GM19240 (cell line): ENCODE measurements around the gene ATP6V0E1.
"Not testable (repeated sequence)": the region's sequence is repeated elsewhere in the genome, so short reads cannot be mapped to it uniquely, and the experiment has no call there.

Experiments
- DNase-seq: peaks from one replicate; pipeline ENCODE4 v3.0.0; 2011; ENCODE audit warnings: low spot score; ENCODE audit not compliant: insufficient read length

ATP6V0E1 gene

GRCh38 chr5:173035904-173036707 lies 52.5 kb downstream of the ATP6V0E1 start:
- peak; percentile 11 for DNase-seq

GRCh38 chr5:173039188-173039587 lies 55.6 kb downstream of the ATP6V0E1 start:
- no peak for DNase-seq

DNA sequence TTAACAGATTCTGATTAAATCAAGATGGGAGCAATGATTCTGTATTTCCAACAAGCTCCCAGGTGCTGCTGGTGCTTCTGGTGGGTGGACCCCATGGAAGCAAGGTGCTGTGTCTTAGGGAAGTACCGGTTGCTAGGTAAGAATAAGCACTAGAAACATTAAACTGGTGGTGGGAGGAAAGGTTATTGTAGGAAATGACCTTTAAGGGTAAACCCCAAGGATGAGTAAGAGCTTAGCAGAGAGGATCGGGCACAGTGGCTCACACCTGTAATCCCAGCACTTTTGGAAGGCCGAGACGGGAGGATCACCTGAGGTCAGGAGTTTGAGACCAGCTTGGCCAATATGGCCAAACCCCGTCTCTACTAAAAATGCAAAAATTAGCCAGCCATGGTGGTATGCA lies 56.4 kb downstream of the ATP6V0E1 start:
- DNase-seq = no peak

DNA sequence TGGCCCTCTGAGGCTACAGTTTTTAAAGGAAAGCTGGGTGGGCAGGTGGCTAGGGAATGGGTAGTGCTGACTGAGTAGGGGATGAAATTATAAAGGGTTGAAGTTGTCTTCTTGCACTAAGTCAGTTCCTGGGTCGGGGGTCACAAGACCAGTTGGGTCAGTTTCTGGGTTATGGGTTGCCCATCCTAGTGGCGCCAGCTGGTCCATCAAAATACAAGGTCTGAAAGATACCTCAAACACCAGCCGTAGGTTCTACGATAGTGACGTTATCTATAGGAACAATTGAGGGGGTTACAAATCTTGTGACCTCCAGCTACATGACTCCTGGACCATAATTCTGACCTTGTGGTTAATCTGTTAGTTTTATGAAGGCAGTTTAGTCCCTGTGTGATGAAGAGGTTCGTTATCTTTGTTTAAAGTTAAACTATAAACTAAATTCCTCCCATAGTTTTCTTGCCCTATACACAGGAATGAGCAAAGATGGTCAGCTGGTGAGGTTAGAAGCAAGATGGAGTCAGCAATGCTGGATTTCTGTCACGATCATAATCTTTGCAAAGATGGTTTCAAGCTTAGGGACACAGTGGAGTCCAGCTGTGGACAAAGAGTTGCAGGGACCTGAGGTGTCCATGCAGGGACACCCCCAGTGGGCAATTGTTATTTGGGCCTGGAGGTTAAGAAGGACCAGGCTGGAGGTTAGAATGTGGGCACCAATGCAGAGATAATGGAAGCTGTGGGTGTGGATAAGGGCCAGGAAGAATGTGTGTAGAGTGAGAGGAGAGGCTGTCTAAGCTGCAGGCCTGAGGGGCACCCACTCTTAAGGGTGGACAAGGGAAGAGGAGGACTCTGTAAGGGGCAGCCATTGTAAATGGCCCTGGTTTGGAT lies 58.6 kb downstream of the ATP6V0E1 start:
- DNase-seq = no peak

GRCh38 chr5:173042763-173043107 lies 59.2 kb downstream of the ATP6V0E1 start:
- DNase-seq = no peak

DNA sequence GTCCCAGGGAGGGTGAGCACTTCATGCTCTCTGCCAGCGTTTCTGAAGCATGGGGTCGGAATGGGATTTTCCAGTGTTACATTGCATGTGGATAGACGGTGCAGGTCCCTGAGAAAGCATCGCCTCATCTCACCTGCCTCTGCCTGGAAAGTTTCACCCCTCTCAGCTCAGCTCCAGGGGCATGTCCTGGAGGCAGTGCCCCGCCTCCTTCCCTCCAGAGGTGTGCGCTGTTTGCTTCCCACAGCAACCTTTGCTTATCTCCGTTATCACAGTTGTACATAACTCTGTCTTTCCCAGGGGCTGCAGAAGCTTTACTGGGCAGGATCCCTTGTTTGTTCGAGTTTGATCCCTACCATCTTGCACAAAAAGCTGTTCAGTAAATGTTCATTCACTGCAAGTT lies 61.9 kb downstream of the ATP6V0E1 start:
- DNase-seq = no peak

DNA sequence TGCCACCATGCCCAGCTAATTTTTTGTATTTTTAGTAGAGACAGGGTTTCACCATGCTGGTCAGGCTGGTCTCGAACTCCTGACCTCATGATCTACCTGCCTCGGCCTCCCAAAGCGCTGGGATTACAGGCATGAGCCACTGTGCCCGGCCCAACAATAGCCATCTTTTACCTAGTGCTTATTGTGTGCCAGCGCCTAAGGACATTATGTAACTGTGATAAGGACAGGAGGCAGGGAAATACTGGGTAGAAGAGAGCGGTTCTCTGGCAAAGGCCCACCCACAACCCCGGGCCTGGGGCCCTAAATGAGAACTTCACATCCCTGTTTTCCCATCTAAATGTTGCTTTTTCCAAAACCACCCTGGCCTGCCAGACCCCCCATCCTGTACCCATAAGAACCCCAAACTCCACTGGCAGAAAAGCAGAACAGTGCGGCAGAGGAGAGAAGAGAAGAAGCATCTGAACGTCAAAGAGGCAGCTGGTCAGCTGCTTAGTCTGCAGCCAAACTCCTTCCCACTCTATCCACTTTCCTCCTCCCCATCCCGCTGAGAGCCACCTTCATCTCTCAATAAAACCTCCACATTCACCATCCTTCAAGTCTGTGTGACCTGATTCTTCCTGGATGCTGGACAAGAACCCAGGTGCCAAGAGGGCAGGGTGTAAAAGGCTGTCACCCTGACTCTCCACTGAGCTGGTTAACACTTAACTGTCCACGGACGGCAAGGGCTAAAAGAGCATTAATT lies 63.7 kb downstream of the ATP6V0E1 start:
- DNase-seq = not testable (repeated sequence)

- DNase-seq = no peak
Measured at GRCh38 chr5:173047838-173048105, 64.2 kb downstream of the ATP6V0E1 start.

DNA sequence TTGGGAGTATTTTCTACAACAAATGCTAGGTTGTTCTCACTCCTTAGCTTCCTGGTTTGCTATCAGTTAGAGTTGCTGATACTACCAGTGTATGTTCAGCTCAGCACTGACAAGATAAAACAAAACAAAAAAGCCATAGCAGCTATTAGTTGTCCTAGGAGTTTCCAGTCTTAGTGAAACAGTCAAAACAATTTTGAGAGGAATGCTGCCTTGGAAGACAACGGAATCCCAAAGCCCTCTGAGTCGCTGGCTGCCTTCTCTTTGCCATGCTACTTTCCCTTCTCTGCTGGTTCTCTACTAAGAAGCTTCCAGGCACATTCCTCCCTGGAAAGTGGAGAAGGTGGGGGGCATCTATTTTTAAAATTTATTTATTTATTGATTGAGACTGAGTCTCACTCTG lies 67.2 kb downstream of the ATP6V0E1 start:
- no peak for DNase-seq

- DNase-seq = no peak
Measured at GRCh38 chr5:173051746-173052145, 68.2 kb downstream of the ATP6V0E1 start.

DNA sequence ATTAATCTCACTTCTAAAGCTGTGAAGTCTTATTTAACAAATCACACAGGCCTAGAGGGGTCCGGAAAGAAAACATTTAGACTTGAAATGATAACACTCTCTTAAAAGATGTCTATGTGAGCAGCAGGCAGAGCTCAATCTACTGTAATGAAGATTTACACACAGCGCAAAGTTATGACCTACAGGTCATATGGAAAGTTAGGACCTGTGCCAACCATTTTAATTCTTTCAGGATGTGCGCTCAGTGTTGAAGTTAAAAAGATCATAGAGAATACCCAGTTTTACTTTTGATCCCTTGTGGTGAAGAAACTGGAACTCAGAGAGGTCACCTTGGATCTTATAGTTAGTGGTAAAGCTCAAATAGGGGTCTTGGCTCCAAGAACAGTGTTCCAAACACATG lies 69.5 kb downstream of the ATP6V0E1 start:
- DNase-seq = no peak

DNA sequence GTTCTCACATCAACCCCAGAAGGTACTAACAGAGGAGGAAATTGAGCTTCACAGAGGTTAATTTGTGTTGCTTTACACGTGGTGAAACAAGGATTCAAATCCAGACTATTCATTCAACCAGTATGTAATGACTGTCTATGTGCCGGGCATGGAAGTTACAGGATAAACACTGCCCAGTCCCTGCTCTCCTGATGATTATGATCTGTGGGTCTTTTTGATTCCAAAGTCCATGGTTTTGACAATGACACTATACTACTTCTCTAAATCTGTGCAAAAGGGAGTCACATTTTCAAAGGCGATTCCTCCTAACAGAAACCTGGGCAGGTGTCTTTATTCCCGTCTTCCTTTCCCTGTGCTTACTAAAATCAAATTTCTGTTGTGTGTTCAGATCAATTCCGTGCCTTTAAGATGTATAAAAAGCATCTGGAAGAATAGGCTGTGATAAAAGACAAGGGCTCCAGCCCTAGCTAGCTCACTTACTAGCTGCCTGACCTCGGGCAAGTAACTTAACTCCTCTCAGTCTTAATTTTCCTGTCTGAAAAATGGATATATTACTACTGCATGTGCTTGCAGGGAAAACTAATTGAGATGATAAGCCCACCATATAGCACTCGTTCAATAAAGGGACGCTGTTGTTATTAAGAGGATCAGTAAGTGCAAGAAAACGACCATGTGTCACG lies 71.6 kb downstream of the ATP6V0E1 start:
- no peak for DNase-seq

- DNase-seq = no peak
Measured at GRCh38 chr5:173055722-173055982, 72.1 kb downstream of the ATP6V0E1 start.

GRCh38 chr5:173055983-173056782 lies 72.6 kb downstream of the ATP6V0E1 start, which contains the start of gene CREBRF:
Gene CREBRF, plus strand, starts transcription at chr5:173056352. Its CDS starts 24,424 bp downstream, at chr5:173080776.
- peak; percentile 90 for DNase-seq

GRCh38 chr5:173056783-173057061 lies 73.2 kb downstream of the ATP6V0E1 start:
- DNase-seq = peak; percentile 23

GRCh38 chr5:173057062-173057924 lies 73.7 kb downstream of the ATP6V0E1 start:
- peak; percentile 90 for DNase-seq

DNA sequence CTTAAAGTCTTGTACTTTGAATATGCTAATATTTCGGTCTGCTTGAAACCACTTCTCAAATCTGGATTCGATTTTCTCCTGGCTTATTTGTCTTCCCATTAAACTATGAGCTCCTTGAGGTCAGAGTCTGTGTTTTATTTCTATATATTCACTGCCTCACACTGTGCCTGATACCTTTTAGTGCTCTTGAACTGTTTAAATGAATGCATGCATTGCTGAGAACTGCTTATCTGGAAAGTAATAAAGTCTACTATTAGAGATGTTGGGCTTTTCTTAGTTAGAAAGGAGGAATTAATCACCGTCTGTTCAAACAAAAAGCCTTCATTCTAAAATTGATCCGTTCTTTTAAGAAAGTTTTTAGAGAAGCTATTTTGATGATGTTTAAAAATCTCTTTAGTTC lies 78.6 kb downstream of the ATP6V0E1 start:
- DNase-seq = no peak

DNA sequence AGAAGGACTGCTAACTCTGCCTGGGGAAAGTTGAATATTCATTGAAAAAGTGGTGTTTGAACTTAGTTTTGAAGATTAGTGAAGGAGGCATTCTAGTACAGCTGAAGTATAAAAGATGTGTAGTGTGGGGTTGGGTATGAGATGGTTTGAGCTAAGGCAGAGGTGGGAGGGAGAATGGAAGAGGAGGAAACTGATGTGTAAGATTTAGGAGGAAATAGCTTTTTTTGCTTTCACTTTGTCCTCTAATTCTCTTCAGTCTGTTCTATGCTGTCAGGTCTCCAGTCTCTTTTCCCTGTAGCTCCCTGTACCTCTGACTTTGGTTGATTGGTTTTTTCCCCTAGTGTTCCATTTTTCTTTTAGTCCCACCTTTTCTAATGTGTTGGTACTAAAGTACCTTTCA lies 81.6 kb downstream of the ATP6V0E1 start:
- DNase-seq = no peak

DNA sequence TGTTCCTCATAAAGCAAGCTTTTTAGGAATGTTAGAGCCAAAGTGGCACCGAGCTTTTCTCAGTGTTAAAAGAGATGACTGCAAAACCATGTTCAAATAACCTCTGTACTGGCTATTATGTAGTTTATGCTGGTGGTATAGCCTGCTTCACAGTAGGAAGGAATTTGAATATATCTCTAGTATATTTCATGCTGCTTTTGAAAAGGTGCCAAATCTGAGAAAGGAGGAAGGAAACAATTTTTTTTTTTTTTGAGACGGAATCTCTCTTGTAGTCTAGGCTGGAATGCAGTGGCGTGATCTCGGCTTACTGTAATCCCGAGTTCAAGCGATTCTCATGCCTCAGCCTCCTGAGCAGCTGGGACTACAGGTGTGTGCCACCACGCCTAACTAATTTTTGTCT lies 86.1 kb downstream of the ATP6V0E1 start:
- DNase-seq = no peak

DNA sequence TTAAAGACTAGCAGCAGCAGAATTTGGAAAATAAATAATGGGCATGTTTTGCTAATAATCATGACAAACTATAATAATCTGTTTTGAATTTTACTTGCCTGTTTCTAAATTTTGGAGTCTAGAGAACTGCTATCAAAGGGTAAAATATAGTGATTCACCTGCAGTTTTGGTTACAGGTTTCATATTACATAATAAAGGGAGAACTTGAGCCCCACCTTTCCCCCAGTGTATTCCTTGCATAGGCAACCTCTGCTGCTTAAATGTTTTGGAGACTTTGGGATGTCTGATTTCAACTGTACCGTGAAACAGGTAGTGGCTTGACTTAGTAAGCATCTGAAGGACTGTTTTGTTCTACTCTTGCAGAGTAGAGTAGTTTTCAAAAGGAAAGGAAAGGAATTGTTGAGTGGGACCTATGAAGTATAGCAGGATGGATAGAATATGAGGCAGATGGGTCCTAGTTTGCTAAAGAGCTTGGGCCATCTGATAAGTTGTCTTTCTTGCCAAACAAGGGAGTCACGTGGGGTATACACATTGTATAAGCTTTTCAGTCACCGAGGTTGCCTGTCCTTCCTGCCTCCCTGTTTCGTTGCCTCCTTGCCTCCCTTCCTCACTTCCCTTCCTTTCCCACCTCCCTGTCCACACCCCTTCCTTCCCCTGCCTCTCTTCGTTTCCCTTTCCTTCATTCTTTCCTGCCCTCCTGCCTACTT lies 91.7 kb downstream of the ATP6V0E1 start:
- no peak for DNase-seq
